Measurements from ENCODE around the gene HOTAIR.

GRCh38 chr12:53994009-53994263 is 19.2 kb upstream of the HOTAIR start:
- TF ChIP-seq CTCF (conservative IDR thresholded peaks at IDR 0.05; ENCODE audit: low read depth, low read length) = no peak
- no peak for TF ChIP-seq EZH2 (IDR thresholded peaks at IDR 0.05; ENCODE audit: borderline replicate concordance, low read depth, low read length, poor library complexity, severe bottlenecking)
